Posterior vena cava (tissue), 2 donors: ENCODE results near the gene LIN7A. TPM values are rescaled to one million over a fixed set of nuclear protein-coding genes. Genes with fewer than 3 reads are reported as not detected.
"Not testable (repeated sequence)": the region's sequence is repeated elsewhere in the genome, so short reads cannot be mapped to it uniquely, and the experiment has no call there.

Source experiments
- DNase-seq: peaks from one replicate; pipeline ENCODE4 v3.0.0-alpha.2; 2020; ENCODE audit warnings: low spot score
- intact Hi-C, 2 donors: fragments of 100-400 bp; cut with DNase I; formaldehyde crosslinking; loops; one replicate each; pipeline versions ENCODE4 v1.14.1 to v1.14.2; 2022 to 2023
- total RNA-seq, 2 donors: library from RNA; stranded (reverse); fragmentation: NEBNext Ultra II Directional; extraction: Animal tissue kit (Norgen Biotek cat#: 25700); gene quantifications; one replicate each; pipeline ENCODE4 v1.2.1, GENCODE V29; 2021
- donor health status: DM: yes; HTN: yes; CAD: no.
- donor health status: DM: yes; HTN: yes; CAD: no.

Gene LIN7A
- total RNA-seq, 2 donors from 2014 or later: 2.4 to 3.6 TPM

- intact Hi-C loops: no loop called here
- DNase-seq: no peak
Observed at GRCh38 chr12:80823393-80823792, 114.3 kb downstream of the LIN7A start.

DNA sequence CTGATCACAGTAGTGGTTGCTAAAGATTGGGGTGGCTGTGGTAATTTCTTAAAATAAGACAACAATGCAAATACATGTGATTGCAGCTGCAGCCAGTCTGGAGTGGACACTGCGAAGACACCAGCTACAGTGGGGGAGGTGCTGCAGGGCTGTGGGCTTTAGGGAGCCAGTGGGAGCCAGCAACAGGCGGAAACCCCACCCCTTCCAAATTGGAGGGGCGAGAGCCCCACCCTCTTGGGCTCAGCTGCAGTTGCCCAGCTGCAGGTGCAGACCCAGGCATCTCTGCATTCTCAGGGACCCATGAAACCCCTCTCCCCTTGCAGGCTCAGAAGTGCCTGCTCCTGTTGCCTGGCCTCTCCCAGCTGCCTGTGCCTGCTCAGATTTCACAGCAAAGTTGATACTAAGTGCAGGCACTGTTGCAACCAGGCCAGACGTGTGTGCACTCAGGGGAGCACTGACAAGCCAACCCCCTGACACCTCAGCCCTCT is 116.2 kb downstream of the LIN7A start:
- no peak for DNase-seq
- intact Hi-C loops: no loop called here

DNA sequence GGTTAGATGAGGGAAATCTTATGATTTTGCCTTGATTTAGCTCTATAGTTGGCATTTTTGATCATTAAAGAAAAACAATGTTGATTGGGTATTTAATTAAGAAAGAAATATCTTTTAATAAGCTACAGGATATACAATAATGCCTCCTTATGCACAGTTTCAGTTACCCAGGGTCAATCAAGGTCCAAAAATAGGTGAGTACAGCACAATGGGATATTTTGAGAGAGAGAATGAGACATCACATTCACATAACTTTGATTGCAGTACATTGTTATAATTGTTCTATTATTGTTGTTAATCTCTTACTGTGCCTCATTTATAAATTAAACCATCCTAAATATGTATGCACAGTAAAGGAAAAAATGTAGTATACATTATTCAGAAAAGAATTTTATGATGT is 118.9 kb downstream of the LIN7A start:
- intact Hi-C loops: no loop called here
- no peak for DNase-seq

GRCh38 chr12:80815351-80815750 is 122.4 kb downstream of the LIN7A start:
- no peak for DNase-seq
- intact Hi-C loops: no loop called here

GRCh38 chr12:80814453-80814852 is 123.3 kb downstream of the LIN7A start:
- intact Hi-C loops: no loop called here
- no peak for DNase-seq

DNA sequence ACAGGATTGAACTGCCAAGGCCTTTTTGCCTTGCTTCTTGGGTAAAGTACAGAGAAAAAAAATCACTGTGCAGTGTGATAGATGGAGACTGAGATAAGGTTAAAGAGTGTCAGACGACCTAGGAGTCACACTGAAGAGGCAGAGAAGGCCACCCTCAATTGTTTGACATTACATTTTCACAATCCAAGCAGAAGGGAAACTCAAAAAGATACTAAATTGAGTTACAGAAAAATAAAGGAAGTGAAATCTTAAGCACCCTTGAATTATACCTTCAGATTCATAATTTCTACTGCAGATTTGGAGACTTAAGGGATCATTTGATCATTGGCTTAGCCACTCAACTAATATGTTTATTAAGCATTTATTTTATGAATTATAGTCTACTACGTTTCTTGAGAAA is 123.9 kb downstream of the LIN7A start:
- DNase-seq: no peak
- intact Hi-C loops: no loop called here

DNA sequence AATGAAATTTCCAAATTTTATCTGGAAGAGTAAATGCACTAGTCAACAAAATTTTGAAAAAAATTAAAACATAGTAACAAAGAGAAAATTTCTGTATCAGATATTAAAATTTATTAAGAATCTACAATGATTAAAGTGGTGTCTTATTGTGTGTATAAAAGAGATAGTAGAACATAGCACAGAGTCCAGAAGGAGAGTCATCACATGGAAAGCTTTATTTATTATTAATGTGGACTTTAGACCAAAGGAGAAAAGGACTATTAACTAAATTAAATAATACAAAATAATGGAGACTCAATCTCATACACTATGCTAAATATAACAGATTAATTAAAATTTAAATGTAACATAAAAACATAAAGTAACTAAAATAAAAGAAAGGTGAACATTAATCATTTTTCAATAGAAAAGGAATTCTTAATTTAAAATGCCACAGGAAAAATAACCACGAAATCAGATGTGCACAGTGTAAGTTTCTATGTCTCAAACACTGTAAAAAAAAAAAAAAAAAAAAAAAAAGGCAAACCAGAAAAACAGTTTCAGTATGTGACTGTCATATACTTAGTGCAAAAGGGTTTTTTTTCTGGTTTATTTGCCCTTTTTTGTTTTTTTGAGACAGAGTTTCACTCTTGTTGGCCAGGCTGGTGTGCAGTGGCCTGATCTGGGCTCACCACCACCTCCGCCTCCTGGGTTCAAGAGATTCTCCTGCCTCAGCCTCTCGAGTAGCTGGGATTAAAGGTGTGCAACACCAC is 125.6 kb downstream of the LIN7A start:
- DNase-seq: no peak
- intact Hi-C loops: no loop called here

DNA sequence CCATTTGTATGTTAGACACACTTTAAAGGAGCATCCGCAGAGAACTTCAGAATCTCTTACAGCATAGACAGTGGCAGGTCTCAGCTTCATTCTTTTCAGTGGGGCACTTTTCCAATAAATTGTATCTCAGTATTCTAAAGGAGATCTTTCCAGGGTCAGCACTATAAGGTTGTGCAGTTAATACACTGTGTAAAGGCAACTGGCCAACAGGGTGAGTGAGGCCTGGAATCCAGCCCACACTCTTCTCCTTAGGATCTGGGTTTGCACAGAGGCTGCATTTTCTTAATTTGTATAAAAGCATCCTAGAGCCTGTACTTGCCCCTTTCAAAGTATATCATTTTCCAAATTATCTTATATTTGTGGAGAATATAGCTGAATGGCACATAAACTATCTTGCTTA is 126.9 kb downstream of the LIN7A start:
- intact Hi-C loops: no loop called here
- DNase-seq: no peak

GRCh38 chr12:80807640-80808288 is 130.0 kb downstream of the LIN7A start:
- no peak for DNase-seq
- intact Hi-C loops: no loop called here

GRCh38 chr12:80805106-80805505 is 132.6 kb downstream of the LIN7A start:
- no peak for DNase-seq
- intact Hi-C loops: no loop called here

DNA sequence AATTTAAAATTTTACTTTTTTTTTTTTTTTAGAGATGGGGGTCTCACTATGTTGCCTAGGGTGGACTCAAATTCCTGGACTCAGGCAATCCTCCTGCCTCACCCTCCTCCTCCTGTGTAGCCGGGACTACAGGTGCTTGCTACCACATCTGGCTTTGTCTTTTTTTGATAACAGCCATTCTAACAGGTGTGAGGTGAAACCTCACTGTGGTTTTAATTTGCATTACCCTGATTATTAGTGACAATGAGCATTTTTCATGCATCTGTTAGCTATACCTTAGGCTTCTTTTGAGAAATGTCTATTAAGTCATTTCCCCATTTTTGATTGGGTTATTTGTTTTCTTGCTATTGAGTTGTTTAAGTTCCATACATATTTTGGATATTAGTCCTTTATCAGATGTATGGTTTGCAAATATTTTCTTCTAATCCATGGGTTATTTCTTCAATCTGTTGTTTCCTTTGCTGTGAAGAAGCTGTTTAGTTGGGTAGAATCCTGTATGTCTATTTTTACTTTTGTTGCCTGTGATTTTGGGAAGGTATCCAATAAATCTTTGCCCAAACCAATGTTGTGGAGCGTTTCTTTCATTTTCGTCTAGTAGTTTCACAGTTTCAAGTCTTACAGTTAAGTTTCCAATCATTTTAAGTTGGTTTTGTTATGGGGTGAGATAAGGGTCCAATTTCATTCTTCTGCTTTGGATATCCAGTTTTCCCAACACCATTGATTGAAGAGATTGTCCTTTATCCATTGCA is 134.9 kb downstream of the LIN7A start:
- no peak for DNase-seq
- intact Hi-C loops: no loop called here

- intact Hi-C loops: no loop called here
- DNase-seq: no peak
Observed at GRCh38 chr12:80798281-80798680, 139.5 kb downstream of the LIN7A start.

DNA sequence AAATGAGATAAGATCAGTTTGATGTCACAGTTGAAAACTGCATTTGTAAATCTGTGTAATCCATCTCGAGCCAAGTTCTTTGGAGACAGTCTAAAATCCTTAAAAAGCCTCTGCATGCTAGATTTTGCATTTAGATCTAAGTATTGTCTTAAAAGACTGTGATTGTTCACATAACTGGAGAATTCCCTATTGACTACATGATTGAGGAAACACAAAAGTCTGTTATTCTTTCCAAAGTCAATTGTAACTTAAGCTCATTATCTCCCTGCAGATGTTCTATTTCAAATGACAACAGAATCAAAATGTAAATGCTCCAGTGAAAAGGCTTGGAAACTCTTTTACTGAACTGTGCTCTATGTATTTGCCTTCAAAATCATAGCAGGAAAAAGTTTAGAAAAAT is 143.2 kb downstream of the LIN7A start:
- DNase-seq: no peak
- intact Hi-C loops: no loop called here

- DNase-seq: no peak
Observed at GRCh38 chr12:80792861-80793260, 144.9 kb downstream of the LIN7A start.

GRCh38 chr12:80791863-80792262 is 145.9 kb downstream of the LIN7A start:
- no peak for DNase-seq
- intact Hi-C loops: no loop called here

More at GRCh38 chr12:80792861-80793260, 144.9 kb downstream of the LIN7A start:
- intact Hi-C loops: no loop called here

DNA sequence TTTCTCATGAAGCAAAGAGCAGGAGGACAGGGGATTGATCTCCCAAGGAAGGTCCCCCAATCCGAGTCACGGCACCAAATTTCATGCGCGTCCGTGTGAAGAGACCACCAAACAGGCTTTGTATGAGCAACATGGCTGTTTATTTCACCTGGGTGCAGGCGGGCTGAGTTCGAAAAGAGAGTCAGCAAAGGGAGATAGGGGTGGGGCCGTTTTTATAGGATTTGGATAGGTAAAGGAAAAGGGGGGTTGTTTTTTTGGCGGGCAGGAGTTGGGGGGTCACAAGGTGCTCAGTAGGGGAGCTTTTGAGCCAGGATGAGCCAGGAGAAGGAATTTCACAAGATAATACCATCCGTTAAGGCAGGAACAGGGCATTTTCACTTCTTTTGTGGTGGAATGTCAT is 149.3 kb downstream of the LIN7A start:
- DNase-seq, intact Hi-C loops: not testable (repeated sequence)

GRCh38 chr12:80782963-80783470 is 154.7 kb downstream of the LIN7A start:
- intact Hi-C loops, DNase-seq: not testable (repeated sequence)

- no peak for DNase-seq
- intact Hi-C loops: no loop called here
Observed at GRCh38 chr12:80781313-80781712, 156.4 kb downstream of the LIN7A start.

- no peak for DNase-seq
- intact Hi-C loops: no loop called here
Observed at GRCh38 chr12:80780746-80781145, 157.0 kb downstream of the LIN7A start.

DNA sequence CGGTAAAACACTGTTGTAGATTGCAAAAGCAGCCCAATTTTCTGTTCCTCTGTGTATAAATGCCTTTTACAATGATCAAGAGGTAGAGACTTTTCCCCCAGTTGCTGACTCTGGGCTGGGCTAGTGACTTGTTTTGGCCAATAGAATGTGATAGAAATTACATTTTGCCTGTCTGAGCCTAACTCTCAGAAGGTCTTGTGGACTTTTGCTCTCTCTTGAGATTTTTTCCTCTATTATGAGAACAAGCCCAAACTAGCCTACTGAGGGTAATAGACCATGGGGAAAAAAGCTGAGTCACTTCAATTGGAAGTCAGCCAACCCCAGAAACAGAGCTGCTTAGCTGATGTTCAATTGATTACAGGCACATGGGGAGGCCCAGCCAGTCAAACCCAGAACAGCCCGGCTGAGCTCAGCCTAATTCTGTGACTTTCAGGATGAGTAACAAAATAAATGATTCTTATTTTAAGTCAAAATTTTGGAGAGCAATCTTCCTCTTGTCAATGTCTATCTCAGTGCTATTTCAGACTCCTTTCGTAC is 159.7 kb downstream of the LIN7A start:
- intact Hi-C loops: no loop called here

More for the DNA sequence above, 159.7 kb downstream of the LIN7A start:
- peak; percentile 69 for DNase-seq
